Fibroblast of lung (primary cell): ENCODE results near the gene LIMK2. TPM values are rescaled to one million over a fixed set of nuclear protein-coding genes. Genes with fewer than 3 reads are reported as not detected.
"Not testable (repeated sequence)": the region's sequence is repeated elsewhere in the genome, so short reads cannot be mapped to it uniquely, and the experiment has no call there.

ENCODE experiments used
- DNase-seq, 2 donors: peaks; one replicate each; pipeline versions ENCODE4 v3.0.0 to v3.0.0-alpha.2; 2010; ENCODE audit warnings: low read depth in 2 of 2
- H2AFZ ChIP-seq: 2 replicates; pipeline ENCODE4 v1.5.1; 2012; ENCODE audit warnings: low read length, control low read depth, inconsistent platforms
- H3K27ac ChIP-seq: 2 replicates; pipeline ENCODE4 v1.5.1; 2011; ENCODE audit warnings: low read length, control low read depth; ENCODE audit not compliant: insufficient read depth
- H3K27me3 ChIP-seq: 2 replicates; pipeline ENCODE4 v1.5.1; 2011; ENCODE audit warnings: mild to moderate bottlenecking, low read length; ENCODE audit not compliant: control insufficient read depth, insufficient read depth
- H3K36me3 ChIP-seq: 2 replicates; pipeline ENCODE4 v1.5.1; 2011; ENCODE audit warnings: low read length; ENCODE audit not compliant: control insufficient read depth, insufficient read depth
- H3K4me1 ChIP-seq: 2 replicates; pipeline ENCODE4 v1.5.1; 2011; ENCODE audit warnings: low read length; ENCODE audit not compliant: control insufficient read depth, insufficient read depth; ENCODE audit errors: extremely low read depth
- H3K4me2 ChIP-seq: 2 replicates; pipeline ENCODE4 v1.5.1; 2011; ENCODE audit warnings: low read length, control low read depth; ENCODE audit not compliant: insufficient read depth; ENCODE audit errors: extremely low read depth
- H3K4me3 ChIP-seq, 4 experiments: fragments of 200-600 bp in 1 of 4; sonication (generic) in 1 of 4; replicated peaks in 1 of 4; 2 replicates each; pipeline ENCODE4 v1.5.1; 2011 to 2016; ENCODE audit warnings: low read length in 4 of 4, low read depth in 3 of 4, mild to moderate bottlenecking in 3 of 4, control low read depth in 2 of 4, inconsistent platforms in 1 of 4, mixed read lengths in 1 of 4; ENCODE audit not compliant: insufficient read depth in 1 of 4; ENCODE audit errors: control extremely low read depth in 1 of 4
- H3K79me2 ChIP-seq: 2 replicates; pipeline ENCODE4 v1.5.1; 2012; ENCODE audit warnings: mild to moderate bottlenecking, low read length, inconsistent platforms; ENCODE audit not compliant: control insufficient read depth, insufficient read depth
- H3K9ac ChIP-seq: 2 replicates; pipeline ENCODE4 v1.5.1; 2011; ENCODE audit warnings: mild to moderate bottlenecking, low read length, control low read depth; ENCODE audit not compliant: insufficient read depth
- H3K9me3 ChIP-seq: 2 replicates; pipeline ENCODE4 v1.5.1; 2012; ENCODE audit warnings: low read depth, low read length; ENCODE audit not compliant: control insufficient read depth, insufficient read depth
- H4K20me1 ChIP-seq: 2 replicates; pipeline ENCODE4 v1.5.1; 2011; ENCODE audit warnings: low read length; ENCODE audit not compliant: control insufficient read depth, insufficient read depth; ENCODE audit errors: extremely low read depth
- CTCF ChIP-seq, 2 donors: IDR thresholded peaks in 1 of 2; conservative IDR thresholded peaks in 1 of 2; 1 replicate in 1 of 2; 2 replicates in 1 of 2; pipeline ENCODE4 v1.5.1; 2011 to 2012; ENCODE audit warnings: low read length in 2 of 2, control low read depth in 1 of 2, inconsistent platforms in 1 of 2, low read depth in 1 of 2, mild to moderate bottlenecking in 1 of 2
- EZH2 ChIP-seq: IDR thresholded peaks from 2 replicates; pipeline ENCODE4 v1.5.1; 2012; ENCODE audit warnings: low read length, control low read depth, mild to moderate bottlenecking; ENCODE audit errors: missing control alignments
- polyA plus RNA-seq, 2 donors: library from polyadenylated mRNA; depleted of rRNA in 1 of 2; stranded (reverse) in 1 of 2; unstranded in 1 of 2; fragments of >200 nt; gene quantifications; 2 replicates each; pipeline ENCODE4 v1.2.1, GENCODE V29; 2011 to 2012; ENCODE audit warnings: missing spikeins in 1 of 2
- total RNA-seq: library from RNA; depleted of rRNA; stranded (reverse); fragments of >200 nt; gene quantifications from 2 replicates; pipeline ENCODE4 v1.2.1, GENCODE V29; 2014

The LIMK2 gene
- total and polyA plus RNA-seq, 2 donors (not counting 1 experiment from before 2014, with no cell fraction given) = 3.4 to 20.0 TPM

- Histone ChIP-seq H3K9me3 (no peaks in the 10 kb centered on the region), H3K79me2 (no peaks in the 10 kb centered on the region), H2AFZ (peak overlapping the region; percentile 80), H3K27ac (no peak overlapping the region), H3K4me1 (no peaks in the 10 kb centered on the region), H3K4me3 (no peak overlapping the region), H3K9ac (no peak overlapping the region), H3K27me3 (no peaks in the 10 kb centered on the region), H3K36me3 (no peaks in the 10 kb centered on the region), H4K20me1 (no peaks in the 10 kb centered on the region), H3K4me2 (no peak overlapping the region)
- DNase-seq = peak; percentile 61 to 67
- no peak for TF ChIP-seq EZH2
- peak; percentile 88 to 94 for TF ChIP-seq CTCF (conservative IDR thresholded peaks at IDR 0.05 in 1 of 2, IDR thresholded peaks at IDR 0.05 in 1 of 2; ENCODE audit: low read depth in 1 of 2, low read length in 2 of 2)
Observed at GRCh38 chr22:31313366-31314147, 101.5 kb downstream of the LIMK2 start.

GRCh38 chr22:31314220-31314619, 102.1 kb downstream of the LIMK2 start:
- H3K27ac ChIP-seq, H3K4me2 ChIP-seq, H3K27me3 ChIP-seq, H3K9me3 ChIP-seq, H2AFZ ChIP-seq, H4K20me1 ChIP-seq, H3K4me3 ChIP-seq, H3K4me1 ChIP-seq, H3K36me3 ChIP-seq, DNase-seq, H3K9ac ChIP-seq, H3K79me2 ChIP-seq: not testable (repeated sequence)

GRCh38 chr22:31321421-31321820, 109.3 kb downstream of the LIMK2 start:
- Histone ChIP-seq H3K27ac (no peak overlapping the region), H4K20me1 (no peaks in the 10 kb centered on the region), H3K9ac (no peak overlapping the region), H3K9me3 (no peaks in the 10 kb centered on the region), H3K27me3 (no peaks in the 10 kb centered on the region), H3K4me1 (no peaks in the 10 kb centered on the region), H2AFZ (no peak overlapping the region), H3K79me2 (no peaks in the 10 kb centered on the region), H3K36me3 (peaks cover 2% of the 10 kb centered on the region), H3K4me2 (no peak overlapping the region), H3K4me3 (no peak overlapping the region)
- TF ChIP-seq EZH2 (no peak), CTCF (conservative IDR thresholded peaks at IDR 0.05 in 1 of 2, IDR thresholded peaks at IDR 0.05 in 1 of 2; ENCODE audit: low read depth in 1 of 2, low read length in 2 of 2) (no peak)
- no peak for DNase-seq
